GM18507 (cell line): Measurements from ENCODE around the gene COL6A3.

Experiments
- DNase-seq: peaks from one replicate; pipeline ENCODE4 v3.0.0; 2011; ENCODE audit warnings: low read depth; ENCODE audit not compliant: insufficient read length; ENCODE audit errors: extremely low spot score
- FAIRE-seq: peaks from 2 replicates; lab custom pipeline; 2011; peaks lifted over from hg19 to GRCh38; lab: Jason Lieb, UNC

The COL6A3 gene

GRCh38 chr2:237281836-237282306 is 132.1 kb downstream of the COL6A3 start:
- DNase-seq (no peak), FAIRE-seq (no peak)

GRCh38 chr2:237280939-237281338 is 133.0 kb downstream of the COL6A3 start:
- no peak for DNase-seq
- no peak for FAIRE-seq

- FAIRE-seq (no peak), DNase-seq (no peak)
Observed at GRCh38 chr2:237280229-237280628, 133.7 kb downstream of the COL6A3 start.

GRCh38 chr2:237279012-237279768 is 134.8 kb downstream of the COL6A3 start:
- DNase-seq (no peak), FAIRE-seq (no peak)

DNA sequence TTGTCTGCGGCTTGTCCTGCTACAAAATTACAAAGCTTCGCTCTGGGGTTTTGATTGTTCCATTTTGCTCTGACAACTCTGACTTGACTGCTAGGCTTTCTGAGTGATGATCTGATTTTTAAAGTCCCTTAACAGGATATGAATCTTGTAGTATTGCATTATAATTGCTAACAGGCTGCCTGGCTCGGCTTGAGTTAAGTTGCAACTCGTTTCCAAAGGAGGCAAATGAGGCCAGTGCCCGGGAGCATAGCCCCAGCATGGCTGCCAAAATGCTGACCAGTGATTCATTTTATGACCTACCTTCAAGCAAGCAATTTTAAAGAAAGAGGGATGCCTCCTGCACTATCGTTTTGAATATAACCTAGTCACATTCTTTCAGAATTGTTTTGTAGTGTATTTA is 135.4 kb downstream of the COL6A3 start:
- FAIRE-seq (no peak), DNase-seq (no peak)

- DNase-seq: no peak
- FAIRE-seq: no peak
Observed at GRCh38 chr2:237276716-237277490, 137.1 kb downstream of the COL6A3 start.
